RWPE1 (cell line): ENCODE measurements around the gene ARMC2.

Source experiments
- CTCF ChIA-PET: fragments of 350-600 bp; sonication (Branson Sonifier 250); formaldehyde crosslinking; extraction: SDS; loops from one replicate; lab custom pipeline; 2021; lab: Yijun Ruan, JAX
- POLR2A ChIA-PET: fragments of 400-600 bp; formaldehyde crosslinking; extraction: SDS; loops from one replicate; lab custom pipeline; 2020; ENCODE audit warnings: antibody characterized with exemption; ENCODE audit not compliant: low non-redundant PET; lab: Yijun Ruan, JAX
- DNase-seq: peaks from one replicate; pipeline ENCODE4 v3.0.0; 2012; ENCODE audit warnings: low spot score
- H3K27ac ChIP-seq: fragments of 450-650 bp; 2 replicates; pipeline ENCODE4 v1.5.1; 2017
- CTCF ChIP-seq: fragments of 450-650 bp; conservative IDR thresholded peaks from 2 replicates; pipeline ENCODE4 v1.5.1; 2017; ENCODE audit warnings: low read depth, mild to moderate bottlenecking

Gene ARMC2

GRCh38 chr6:108872141-108872557 lies 23.9 kb downstream of the ARMC2 start:
- ChIA-PET CTCF (no interaction called here), POLR2A (no interaction called here)
- no peak overlapping the region for H3K27ac ChIP-seq
- TF ChIP-seq CTCF: no peak
- no peak for DNase-seq

GRCh38 chr6:108872575-108872974 lies 24.4 kb downstream of the ARMC2 start:
- no peak overlapping the region for H3K27ac ChIP-seq
- no peak for TF ChIP-seq CTCF
- CTCF ChIA-PET: interaction anchor here (0.6 kb wide), 1 partner anchor 306 kb away, joined by 3 read pairs; no protein-coding TSS in a partner anchor
- POLR2A ChIA-PET: no interaction called here
- no peak for DNase-seq

GRCh38 chr6:108873251-108873650 lies 25.0 kb downstream of the ARMC2 start:
- no peak for DNase-seq
- ChIA-PET POLR2A (no interaction called here), CTCF (interaction anchor here (0.6 to 1.1 kb wide), 2 partner anchors 20 to 306 kb away, joined by 3 to 9 read pairs; no protein-coding TSS in a partner anchor)
- no peak for TF ChIP-seq CTCF
- no peak overlapping the region for H3K27ac ChIP-seq

- ChIA-PET CTCF (interaction anchor here (1.1 kb wide), 1 partner anchor 19 kb away, joined by 9 read pairs; no protein-coding TSS in a partner anchor), POLR2A (no interaction called here)
- no peak for DNase-seq
- no peak overlapping the region for H3K27ac ChIP-seq
- no peak for TF ChIP-seq CTCF
Measured at GRCh38 chr6:108873971-108874370, 25.7 kb downstream of the ARMC2 start.

- no peak for DNase-seq
- ChIA-PET POLR2A (no interaction called here), CTCF (no interaction called here)
- no peak overlapping the region for H3K27ac ChIP-seq
- TF ChIP-seq CTCF: no peak
Measured at GRCh38 chr6:108874470-108875160, 26.4 kb downstream of the ARMC2 start.

GRCh38 chr6:108875161-108875555 lies 26.9 kb downstream of the ARMC2 start:
- CTCF ChIA-PET: no interaction called here

More at GRCh38 chr6:108875161-108875555, 26.9 kb downstream of the ARMC2 start:
- no peak overlapping the region for H3K27ac ChIP-seq
- no peak for DNase-seq
- TF ChIP-seq CTCF: no peak
- POLR2A ChIA-PET: no interaction called here
